SK-N-SH (cell line): ENCODE data around the gene DACT2.

Experiments used
- GABPA ChIP-seq: IDR thresholded peaks from 2 replicates; pipeline ENCODE4 v1.4.0; 2012; ENCODE audit warnings: low read depth, mild to moderate bottlenecking
- IRF3 ChIP-seq: fragments of 150-350 bp; IDR thresholded peaks from 2 replicates; pipeline ENCODE4 v1.6.1; 2016; ENCODE audit warnings: mild to moderate bottlenecking, low read depth, low read length
- POLR2AphosphoS5 ChIP-seq: IDR thresholded peaks from 2 replicates; pipeline ENCODE4 v1.6.1; 2012; ENCODE audit warnings: low read depth, low read length
- TF ChIP-seq, protein P1 (sequence below): fragments of 200-600 bp; sonication (generic); IDR thresholded peaks from 2 replicates; pipeline ENCODE4 v1.6.1; 2017; ENCODE audit warnings: antibody characterized with exemption, mild to moderate bottlenecking, moderate library complexity

- TF ChIP-seq POLR2AphosphoS5 (no peak), IRF3 (no peak), GABPA (no peak)
- TF ChIP-seq, protein P1, sequence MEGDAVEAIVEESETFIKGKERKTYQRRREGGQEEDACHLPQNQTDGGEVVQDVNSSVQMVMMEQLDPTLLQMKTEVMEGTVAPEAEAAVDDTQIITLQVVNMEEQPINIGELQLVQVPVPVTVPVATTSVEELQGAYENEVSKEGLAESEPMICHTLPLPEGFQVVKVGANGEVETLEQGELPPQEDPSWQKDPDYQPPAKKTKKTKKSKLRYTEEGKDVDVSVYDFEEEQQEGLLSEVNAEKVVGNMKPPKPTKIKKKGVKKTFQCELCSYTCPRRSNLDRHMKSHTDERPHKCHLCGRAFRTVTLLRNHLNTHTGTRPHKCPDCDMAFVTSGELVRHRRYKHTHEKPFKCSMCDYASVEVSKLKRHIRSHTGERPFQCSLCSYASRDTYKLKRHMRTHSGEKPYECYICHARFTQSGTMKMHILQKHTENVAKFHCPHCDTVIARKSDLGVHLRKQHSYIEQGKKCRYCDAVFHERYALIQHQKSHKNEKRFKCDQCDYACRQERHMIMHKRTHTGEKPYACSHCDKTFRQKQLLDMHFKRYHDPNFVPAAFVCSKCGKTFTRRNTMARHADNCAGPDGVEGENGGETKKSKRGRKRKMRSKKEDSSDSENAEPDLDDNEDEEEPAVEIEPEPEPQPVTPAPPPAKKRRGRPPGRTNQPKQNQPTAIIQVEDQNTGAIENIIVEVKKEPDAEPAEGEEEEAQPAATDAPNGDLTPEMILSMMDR, result no peak
Observed at GRCh38 chr6:168273441-168274036, 46.0 kb downstream of the DACT2 start.
